Stomach (tissue), 9 donors: ENCODE measurements around the gene CERS5. TPM values are rescaled to one million over a fixed set of nuclear protein-coding genes. Genes with fewer than 3 reads are reported as not detected.

Experiments
- DNase-seq, 2 donors: peaks; one replicate each; pipeline versions ENCODE4 v3.0.0 to v3.0.0-alpha.2; 2013 to 2019
- H3K27ac ChIP-seq, 5 donors: fragments of 200-600 bp in 4 of 5; sonication (generic) in 4 of 5; one replicate each; pipeline ENCODE4 v1.5.1; 2013 to 2019; ENCODE audit warnings: mild to moderate bottlenecking in 1 of 5, moderate library complexity in 1 of 5
- H3K27me3 ChIP-seq, 3 donors: fragments of 200-600 bp; sonication (generic); one replicate each; pipeline ENCODE4 v1.5.1; 2017 to 2019; ENCODE audit warnings: mixed run types in 1 of 3
- H3K36me3 ChIP-seq, 4 donors: fragments of 200-600 bp; sonication (generic); 1 replicate in 3 of 4; 2 replicates in 1 of 4; pipeline ENCODE4 v1.5.1; 2016 to 2019
- H3K4me1 ChIP-seq, 4 donors: fragments of 200-600 bp; sonication (generic); one replicate each; pipeline ENCODE4 v1.5.1; 2016 to 2019
- H3K4me3 ChIP-seq, 4 donors: fragments of 200-600 bp; sonication (generic) in 3 of 4; one replicate each; pipeline ENCODE4 v1.5.1; 2016 to 2019; ENCODE audit warnings: mild to moderate bottlenecking in 1 of 4
- H3K9me3 ChIP-seq, 4 donors: fragments of 200-600 bp; sonication (generic); one replicate each; pipeline ENCODE4 v1.5.1; 2016 to 2019
- CTCF ChIP-seq, 7 experiments: fragments of 450-650 bp in 4 of 7; fragments of 200-600 bp in 3 of 7; sonication (generic) in 3 of 7; IDR thresholded peaks; one replicate each; pipeline ENCODE4 v1.5.1; 2016 to 2019; ENCODE audit warnings: antibody characterized with exemption in 7 of 7, control low read depth in 2 of 7, mild to moderate bottlenecking in 1 of 7
- EP300 ChIP-seq: sonication (generic); formaldehyde crosslinking; IDR thresholded peaks from one replicate; pipeline ENCODE4 v1.6.1; 2017; ENCODE audit warnings: antibody characterized with exemption
- POLR2A ChIP-seq, 4 donors: fragments of 450-650 bp; IDR thresholded peaks; one replicate each; pipeline ENCODE4 v1.6.1; 2016; ENCODE audit warnings: antibody characterized with exemption in 4 of 4, control low read depth in 2 of 4, mild to moderate bottlenecking in 1 of 4, moderate library complexity in 1 of 4
- POLR2AphosphoS5 ChIP-seq, 3 donors: sonication (generic); formaldehyde crosslinking; IDR thresholded peaks; one replicate each; pipeline ENCODE4 v1.6.1; 2016; ENCODE audit warnings: antibody characterized with exemption in 3 of 3
- WGBS, 5 donors: extraction: QIAGEN DNeasy Blood & Tissue Kit in 3 of 5; methylation state at CpG; one replicate each; pipeline versions ENCODE4 v1.1.5 to v1.1.7; 2013 to 2018; 5-methylcytosine and 5-hydroxymethylcytosine counted together
- intact Hi-C: fragments of 100-400 bp; cut with DNase I; formaldehyde crosslinking; loops from one replicate; pipeline ENCODE4 v1.15.1; 2023; ENCODE audit warnings: low total_unique reads
- polyA plus RNA-seq, 3 donors: library from polyadenylated mRNA; stranded (reverse); fragments of 200-250 nt; gene quantifications; one replicate each; pipeline ENCODE4 v1.2.3, GENCODE V29; 2013
- total RNA-seq, 5 donors: library from RNA; depleted of rRNA; stranded (reverse); fragments of >200 nt; gene quantifications; one replicate each; pipeline versions ENCODE4 v1.1.0 to v1.2.3, GENCODE V29; 2014 to 2016
- donor health status: healthy with polysubstance abuse.
- donor health status: Bipolar disorder and iron deficiency.
- donor health status: healthy.

The CERS5 gene
- total and polyA plus RNA-seq, 8 donors, result 3.2 to 114 (median 24.0) TPM

GRCh38 chr12:50213439-50213838, 46.3 kb upstream of the CERS5 start:
- Histone ChIP-seq H3K9me3 (no peaks in the 10 kb centered on the region), H3K36me3 (peaks cover 0 to 33% (median 25%) of the 10 kb centered on the region in 4 donors), H3K4me1 (peaks cover 5 to 58% (median 22%) of the 10 kb centered on the region in 4 donors), H3K4me3 (no peak overlapping the region), H3K27me3 (no peaks in the 10 kb centered on the region), H3K27ac (peak overlapping the region in 1 of 5 donors; percentile 66)
- WGBS, 5 donors, result 84 to 93% (median 89%) methylated on average over 2 of the region's 2 CpGs
- no peak for TF ChIP-seq POLR2A (IDR thresholded peaks at IDR 0.05)
- no peak for TF ChIP-seq EP300
- no peak for TF ChIP-seq POLR2AphosphoS5 (IDR thresholded peaks at IDR 0.05)
- TF ChIP-seq CTCF (IDR thresholded peaks at IDR 0.05), result no peak
- DNase-seq, result no peak
- intact Hi-C loops, result no loop called here

GRCh38 chr12:50212071-50212467, 44.9 kb upstream of the CERS5 start:
- no peak for TF ChIP-seq POLR2AphosphoS5 (IDR thresholded peaks at IDR 0.05)
- no peak for TF ChIP-seq EP300
- no peak for TF ChIP-seq CTCF (IDR thresholded peaks at IDR 0.05)
- TF ChIP-seq POLR2A (IDR thresholded peaks at IDR 0.05), result no peak
- WGBS, 5 donors, result 69 to 79% (median 77%) methylated on average over 2 of the region's 2 CpGs
- no peak for DNase-seq
- no peak overlapping the region for H3K4me3 ChIP-seq
- no peaks in the 10 kb centered on the region for H3K27me3 ChIP-seq
- peak overlapping the region in 4 of 5 donors; percentile 10 to 66 (median 24) for H3K27ac ChIP-seq
- H3K9me3 ChIP-seq, result no peaks in the 10 kb centered on the region
- H3K36me3 ChIP-seq, result peaks cover 3 to 22% (median 17%) of the 10 kb centered on the region in 4 donors
- intact Hi-C loops, result no loop called here
- H3K4me1 ChIP-seq, result peaks cover 5 to 53% (median 22%) of the 10 kb centered on the region in 4 donors

GRCh38 chr12:50211392-50212070, 44.4 kb upstream of the CERS5 start:
- no peak for TF ChIP-seq EP300
- no peak for TF ChIP-seq CTCF (IDR thresholded peaks at IDR 0.05)
- TF ChIP-seq POLR2A (IDR thresholded peaks at IDR 0.05), result no peak
- TF ChIP-seq POLR2AphosphoS5 (IDR thresholded peaks at IDR 0.05), result no peak
- Histone ChIP-seq H3K36me3 (peaks cover 3 to 22% (median 21%) of the 10 kb centered on the region in 4 donors), H3K9me3 (no peaks in the 10 kb centered on the region), H3K4me1 (peaks cover 5 to 52% (median 22%) of the 10 kb centered on the region in 4 donors), H3K27me3 (no peaks in the 10 kb centered on the region), H3K27ac (peak overlapping the region in 4 of 5 donors; percentile 10 to 66 (median 24)), H3K4me3 (no peak overlapping the region)
- 52 to 71% (median 70%) methylated on average over 6 of the region's 6 CpGs for WGBS, 5 donors
- intact Hi-C loops, result no loop called here
- DNase-seq, result no peak

- no peak overlapping the region for H3K4me3 ChIP-seq
- WGBS, 5 donors, result 91 to 98% (median 96%) methylated on average over 2 of the region's 2 CpGs
- DNase-seq, result no peak
- peaks cover 23 to 54% (median 43%) of the 10 kb centered on the region in 4 donors for H3K36me3 ChIP-seq
- no peaks in the 10 kb centered on the region for H3K9me3 ChIP-seq
- peaks cover 0 to 31% (median 7%) of the 10 kb centered on the region in 4 donors for H3K4me1 ChIP-seq
- no peaks in the 10 kb centered on the region for H3K27me3 ChIP-seq
- intact Hi-C loops, result no loop called here
- TF ChIP-seq POLR2AphosphoS5 (IDR thresholded peaks at IDR 0.05) (no peak), POLR2A (IDR thresholded peaks at IDR 0.05) (no peak), EP300 (no peak), CTCF (IDR thresholded peaks at IDR 0.05) (no peak)
- H3K27ac ChIP-seq, result no peak overlapping the region
Measured at GRCh38 chr12:50207424-50207823, 40.3 kb upstream of the CERS5 start.
